DMS114 treated with DMSO at 0.1 percent for 48 hours (cell line): ENCODE measurements around the gene TMEM270.
"Not testable (repeated sequence)": the region's sequence is repeated elsewhere in the genome, so short reads cannot be mapped to it uniquely, and the experiment has no call there.

ENCODE experiments used
- DNase-seq: peaks from one replicate; lab custom pipeline; 2025; ENCODE audit not compliant: unreplicated experiment; lab: John Stamatoyannopoulos, UW

Gene TMEM270

DNA sequence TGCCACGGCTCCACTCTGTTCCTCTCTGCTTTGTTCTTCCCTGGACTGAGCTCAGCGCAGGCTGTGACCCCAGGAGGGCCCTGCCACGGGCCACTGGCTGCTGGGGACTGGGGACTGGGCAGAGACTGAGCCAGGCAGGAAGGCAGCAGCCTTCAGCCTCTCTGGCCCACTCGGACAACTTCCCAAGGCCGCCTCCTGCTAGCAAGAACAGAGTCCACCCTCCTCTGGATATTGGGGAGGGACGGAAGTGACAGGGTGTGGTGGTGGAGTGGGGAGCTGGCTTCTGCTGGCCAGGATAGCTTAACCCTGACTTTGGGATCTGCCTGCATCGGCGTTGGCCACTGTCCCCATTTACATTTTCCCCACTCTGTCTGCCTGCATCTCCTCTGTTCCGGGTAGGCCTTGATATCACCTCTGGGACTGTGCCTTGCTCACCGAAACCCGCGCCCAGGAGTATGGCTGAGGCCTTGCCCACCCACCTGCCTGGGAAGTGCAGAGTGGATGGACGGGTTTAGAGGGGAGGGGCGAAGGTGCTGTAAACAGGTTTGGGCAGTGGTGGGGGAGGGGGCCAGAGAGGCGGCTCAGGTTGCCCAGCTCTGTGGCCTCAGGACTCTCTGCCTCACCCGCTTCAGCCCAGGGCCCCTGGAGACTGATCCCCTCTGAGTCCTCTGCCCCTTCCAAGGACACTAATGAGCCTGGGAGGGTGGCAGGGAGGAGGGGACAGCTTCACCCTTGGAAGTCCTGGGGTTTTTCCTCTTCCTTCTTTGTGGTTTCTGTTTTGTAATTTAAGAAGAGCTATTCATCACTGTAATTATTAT, 28.9 kb upstream of the TMEM270 start:
- no peak for DNase-seq

- no peak for DNase-seq
These were observed 28.2 kb upstream of the TMEM270 start for GRCh38 chr7:73832806-73833205.

- no peak for DNase-seq
These were observed 27.6 kb upstream of the TMEM270 start for GRCh38 chr7:73833251-73833919.

GRCh38 chr7:73834626-73835191, 26.2 kb upstream of the TMEM270 start:
- DNase-seq = no peak

DNA sequence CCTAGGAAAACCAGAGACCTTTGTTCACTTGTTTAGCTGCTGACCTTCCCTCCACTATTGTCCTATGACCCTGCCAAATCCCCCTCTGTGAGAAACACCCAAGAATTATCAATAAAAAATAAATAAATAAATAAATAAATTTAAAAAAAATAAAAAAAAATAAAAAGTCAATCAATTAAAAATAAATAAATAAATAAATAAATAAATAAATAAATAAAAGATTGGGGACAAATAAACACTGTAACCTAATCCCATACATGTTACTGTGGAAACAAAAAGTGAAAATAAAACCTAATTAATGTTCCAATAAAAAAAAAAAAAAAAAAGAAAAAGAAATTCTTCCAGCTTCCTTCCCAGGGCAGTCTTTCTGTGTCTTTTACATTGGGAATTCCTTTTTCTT, 23.8 kb upstream of the TMEM270 start:
- DNase-seq = not testable (repeated sequence)

DNA sequence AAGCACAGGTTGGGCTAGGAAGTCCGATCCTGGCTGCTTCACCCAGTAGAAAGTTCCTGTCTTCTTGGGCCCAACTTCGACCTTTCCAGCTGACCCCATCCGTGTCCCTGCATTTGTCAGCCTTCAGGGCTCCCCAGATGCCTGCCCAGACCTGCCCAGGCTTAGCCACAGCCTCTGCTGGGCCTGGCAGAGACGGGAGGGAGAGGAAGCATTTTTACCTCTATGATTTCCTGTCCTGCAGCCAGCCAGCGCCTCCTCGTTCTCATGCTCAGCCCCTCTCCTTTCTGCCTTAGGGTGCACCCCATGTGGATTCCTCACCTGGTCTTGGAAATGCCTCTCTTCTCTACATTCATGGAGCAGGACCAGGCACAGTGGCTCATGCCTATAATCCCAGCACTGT, 22.3 kb upstream of the TMEM270 start:
- DNase-seq = no peak

GRCh38 chr7:73839290-73839689, 21.7 kb upstream of the TMEM270 start:
- no peak for DNase-seq

DNA sequence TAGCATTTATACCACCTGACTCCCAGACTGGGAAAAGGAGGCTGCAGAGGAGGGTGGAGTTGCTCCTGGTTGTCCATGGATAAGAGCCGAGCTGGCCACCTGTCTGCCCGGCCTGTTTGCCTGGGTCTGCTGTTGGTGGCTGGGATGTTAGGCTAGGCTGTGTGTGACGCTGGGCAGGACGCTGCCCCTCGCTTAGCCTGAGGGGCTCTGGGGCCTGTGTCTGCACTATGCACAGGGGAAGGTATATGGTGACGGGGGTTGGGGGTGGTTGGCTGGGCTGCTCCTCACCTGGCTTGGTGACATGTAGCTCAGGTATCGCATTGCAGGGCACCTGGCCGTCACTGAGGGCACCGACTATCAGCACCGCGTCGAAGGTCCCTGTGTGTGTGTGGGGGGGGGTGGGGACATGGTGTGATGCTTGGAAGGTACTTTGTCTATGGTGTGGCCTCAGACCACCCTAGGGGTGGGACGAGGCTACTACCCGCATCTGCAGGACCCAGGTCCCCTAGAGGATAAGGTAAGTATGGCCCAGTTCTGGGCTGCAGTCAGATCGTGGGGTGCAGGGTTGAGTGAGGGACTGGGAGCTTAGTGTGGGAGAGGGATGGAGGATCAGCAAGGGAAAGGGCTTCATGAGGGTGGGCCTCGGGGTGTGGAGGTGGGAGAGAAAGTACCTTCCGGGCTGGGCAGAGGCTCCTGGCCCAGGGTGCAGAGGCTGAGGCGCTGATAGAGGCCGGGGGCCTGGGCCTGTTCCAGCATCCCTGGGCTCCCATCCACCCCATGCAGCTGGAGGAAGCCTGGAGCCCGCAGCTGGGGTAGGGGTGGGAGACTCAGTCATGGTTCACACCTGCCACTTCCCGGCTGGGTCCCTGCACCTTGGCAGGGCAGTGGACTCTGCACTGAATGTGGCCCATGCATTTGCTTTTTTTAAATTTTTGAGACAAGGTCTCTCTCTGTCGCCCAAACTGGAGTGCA, 20.9 kb upstream of the TMEM270 start:
- no peak for DNase-seq

GRCh38 chr7:73840715-73841379, 20.1 kb upstream of the TMEM270 start:
- DNase-seq = no peak

GRCh38 chr7:73841689-73842066, 19.3 kb upstream of the TMEM270 start:
- DNase-seq = no peak

DNA sequence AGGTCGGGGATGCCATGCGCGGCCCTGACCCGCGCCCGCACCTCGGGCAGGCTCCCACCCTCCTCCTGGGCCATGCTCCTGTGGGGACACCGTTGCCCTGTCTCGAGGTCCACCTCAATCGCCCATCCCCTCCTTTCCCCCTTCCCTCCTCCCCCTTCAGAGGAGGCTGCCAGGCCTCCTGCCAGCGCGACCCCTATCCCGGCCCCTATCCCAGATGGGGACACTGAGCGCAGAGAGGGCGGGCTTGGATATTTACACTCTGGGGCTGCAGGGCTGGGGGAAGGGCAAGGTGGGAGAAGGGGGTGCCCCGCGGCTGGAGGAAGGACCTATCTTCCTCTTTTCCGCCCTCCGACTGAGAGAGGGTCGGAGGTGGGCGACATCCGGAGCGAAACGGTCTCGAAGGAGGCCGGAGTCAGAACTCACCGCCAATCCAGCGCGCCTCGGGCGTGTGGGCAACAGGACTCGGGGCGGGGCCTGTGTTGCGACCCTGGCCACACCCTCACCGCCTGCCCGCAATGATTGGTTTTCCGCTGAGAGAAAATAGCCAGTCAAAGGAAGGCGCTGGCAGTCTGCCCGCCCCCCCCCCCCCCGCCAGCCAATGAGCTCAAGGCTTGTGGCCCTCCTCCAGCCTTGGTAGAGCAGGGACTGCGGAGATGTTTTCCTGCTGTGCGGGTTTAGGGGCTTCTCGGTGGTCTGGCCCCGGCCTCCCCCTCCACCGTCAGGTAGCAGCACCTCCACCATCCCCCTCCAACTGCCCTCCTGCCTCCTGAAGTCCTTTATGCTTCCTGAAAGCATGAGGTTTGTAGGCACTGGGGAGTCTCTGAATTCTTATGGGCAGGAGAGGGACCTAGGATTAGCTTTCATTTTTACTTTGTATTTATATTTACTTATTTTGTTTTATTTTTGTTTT, 18.6 kb upstream of the TMEM270 start, which contains the start of gene METTL27:
TSS of gene METTL27 (minus strand) at position 450 of the 910 bp plus-strand sequence. CDS start at position 74, 376 bp downstream.
- DNase-seq = peak; percentile 79

DNA sequence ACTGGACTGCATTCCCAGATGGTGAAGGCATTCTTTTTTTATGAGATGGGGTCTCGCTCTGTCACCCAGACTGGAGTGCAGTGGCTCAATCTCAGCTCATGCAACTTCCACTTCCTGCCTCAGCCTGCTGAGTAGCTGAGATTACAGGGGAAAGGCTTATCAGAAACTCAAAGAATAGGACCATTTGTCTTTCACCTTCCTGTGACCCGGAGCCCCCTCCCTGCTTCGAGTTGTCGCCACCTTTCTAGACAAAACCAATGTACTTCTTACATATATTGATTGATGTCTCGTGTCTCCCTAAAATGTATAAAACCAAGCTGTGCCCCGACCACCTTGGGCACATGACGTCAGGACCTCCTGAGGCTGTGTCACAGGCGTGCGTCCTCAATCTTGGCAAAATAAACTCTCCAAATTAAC, 16.8 kb upstream of the TMEM270 start:
- no peak for DNase-seq

- DNase-seq = no peak
These were observed 16.0 kb upstream of the TMEM270 start for GRCh38 chr7:73844848-73845460.

DNA sequence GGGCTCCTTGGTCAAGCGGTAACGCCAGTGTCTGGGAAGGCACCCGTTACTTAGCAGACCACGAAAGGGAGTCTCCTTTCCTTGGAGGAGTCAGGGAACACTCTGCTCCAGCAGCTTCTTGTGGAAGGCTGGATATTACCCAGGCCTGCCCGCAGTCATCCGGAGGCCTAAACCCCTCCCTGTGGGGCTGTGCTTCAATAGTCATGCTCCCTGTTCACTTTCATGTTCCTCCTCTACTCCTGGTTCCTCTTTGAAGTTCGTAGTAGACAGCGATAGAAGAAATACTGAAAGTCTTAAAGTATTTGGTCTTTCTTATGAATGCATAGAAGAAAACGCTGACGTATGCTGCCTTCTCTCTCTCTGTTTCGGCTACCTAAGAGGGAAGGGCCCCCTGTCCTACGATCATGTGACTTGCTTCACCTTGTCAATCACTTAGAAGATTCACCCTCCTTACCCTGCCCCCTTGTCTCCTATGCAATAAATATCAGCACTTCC, 15.2 kb upstream of the TMEM270 start:
- DNase-seq = not testable (repeated sequence)

DNA sequence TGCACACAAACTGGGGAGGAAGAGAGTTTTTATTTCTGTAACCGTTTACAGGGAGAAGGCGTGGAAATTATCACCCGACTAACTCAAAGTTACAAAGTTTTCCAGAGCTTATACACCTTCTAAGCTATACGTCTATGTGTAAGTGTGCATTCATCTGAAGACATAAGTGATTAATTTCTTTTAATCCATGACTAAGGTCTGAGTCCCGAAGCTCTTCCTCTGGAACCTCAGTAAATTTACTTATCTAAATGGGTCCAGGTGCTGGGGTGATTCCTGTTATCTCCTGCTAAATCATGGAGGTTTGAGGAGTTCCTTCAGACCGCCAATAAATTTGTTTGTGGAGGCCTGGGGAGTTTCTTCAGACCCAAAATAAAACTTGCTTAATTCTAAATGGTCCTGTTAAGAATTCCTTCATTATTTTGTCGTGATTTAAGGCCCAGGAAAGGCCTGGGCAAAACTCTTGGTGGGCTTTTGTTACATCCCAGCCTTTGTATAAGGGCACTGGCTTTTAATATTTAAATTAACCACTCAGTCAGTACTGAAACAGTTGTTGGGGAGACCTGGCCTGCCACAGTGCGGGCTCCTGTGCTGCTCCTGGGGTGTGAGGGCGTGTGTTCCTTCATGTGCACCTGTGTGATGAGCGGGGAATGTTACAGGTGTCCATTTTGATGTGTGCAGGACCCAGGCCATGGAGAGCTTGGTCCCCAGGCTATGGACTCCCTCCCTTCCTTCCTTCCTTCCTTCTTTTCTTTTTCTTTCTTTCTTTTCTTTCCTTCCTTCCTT, 12.8 kb upstream of the TMEM270 start:
- no peak for DNase-seq

DNA sequence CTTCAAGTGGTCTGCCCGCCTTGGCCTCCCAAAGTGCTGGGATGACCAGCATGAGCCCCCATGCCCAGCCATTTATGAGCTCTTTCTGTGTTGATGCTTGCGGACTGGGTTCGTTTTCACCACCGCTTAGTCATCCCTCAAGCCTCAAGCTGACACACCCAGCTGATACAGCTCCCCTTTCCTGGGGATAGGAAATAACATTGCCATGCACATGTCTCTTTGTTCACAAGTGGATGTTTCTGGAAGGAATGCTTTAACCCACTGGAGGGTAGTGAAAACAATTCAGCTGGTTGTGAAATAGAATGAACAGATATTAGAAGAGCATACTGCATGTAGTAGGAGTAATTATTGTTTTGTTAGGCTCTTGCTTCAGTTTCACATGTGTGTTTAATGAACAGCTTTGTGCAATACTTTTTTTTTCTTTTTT, 10.2 kb upstream of the TMEM270 start:
- no peak for DNase-seq

- no peak for DNase-seq
These were observed 9.3 kb upstream of the TMEM270 start for GRCh38 chr7:73851410-73852338.
